ENCODE measurements around the gene CD44.
A peak's percentile ranks its signal among the peaks of the same experiment; 100 is the strongest.
"Not testable (repeated sequence)": the region's sequence is repeated elsewhere in the genome, so short reads cannot be mapped to it uniquely, and the experiment has no call there.

Gene CD44

GRCh38 chr11:35216962-35217678 is 78.1 kb downstream of the CD44 start:
- DNase-seq: no peak

DNA sequence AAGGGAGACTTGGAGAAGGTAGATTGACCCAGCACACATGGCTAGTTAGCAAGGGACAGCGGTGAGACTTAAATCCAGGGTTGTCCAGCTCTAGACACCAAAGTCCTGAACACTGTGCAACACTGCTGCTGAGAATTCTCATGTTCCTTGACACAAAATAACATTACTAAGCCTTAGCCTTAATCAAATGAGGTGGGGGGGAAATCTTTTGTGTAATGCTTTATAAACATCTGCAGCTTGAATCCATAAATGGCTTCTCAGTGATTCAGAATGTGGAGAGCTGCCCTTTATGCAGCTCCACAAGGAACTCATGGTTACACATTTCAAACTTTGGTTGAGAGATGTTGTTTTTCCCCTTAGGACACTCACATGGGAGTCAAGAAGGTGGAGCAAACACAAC is 80.0 kb downstream of the CD44 start:
- no peak for DNase-seq

GRCh38 chr11:35223371-35223796 is 84.4 kb downstream of the CD44 start:
- no peak for DNase-seq

- no peak for DNase-seq
Measured at GRCh38 chr11:35223991-35224390, 85.0 kb downstream of the CD44 start.

- DNase-seq: no peak
Measured at GRCh38 chr11:35225946-35226520, 87.1 kb downstream of the CD44 start.

GRCh38 chr11:35226756-35227155 is 87.8 kb downstream of the CD44 start:
- DNase-seq: not testable (repeated sequence)

- DNase-seq: no peak
Measured at GRCh38 chr11:35227576-35228327, 88.8 kb downstream of the CD44 start.

GRCh38 chr11:35228328-35228725 is 89.4 kb downstream of the CD44 start:
- no peak for DNase-seq

DNA sequence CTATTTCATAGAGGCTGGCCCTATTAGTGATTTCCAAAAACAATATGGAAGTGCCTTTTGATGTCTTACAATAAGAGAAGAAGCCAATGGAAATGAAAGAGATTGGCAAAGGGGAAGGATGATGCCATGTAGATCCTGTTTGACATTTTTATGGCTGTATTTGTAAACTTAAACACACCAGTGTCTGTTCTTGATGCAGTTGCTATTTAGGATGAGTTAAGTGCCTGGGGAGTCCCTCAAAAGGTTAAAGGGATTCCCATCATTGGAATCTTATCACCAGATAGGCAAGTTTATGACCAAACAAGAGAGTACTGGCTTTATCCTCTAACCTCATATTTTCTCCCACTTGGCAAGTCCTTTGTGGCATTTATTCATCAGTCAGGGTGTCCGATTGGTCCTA is 91.4 kb downstream of the CD44 start:
- DNase-seq: no peak

GRCh38 chr11:35231076-35231860 is 92.3 kb downstream of the CD44 start:
- DNase-seq: no peak

DNA sequence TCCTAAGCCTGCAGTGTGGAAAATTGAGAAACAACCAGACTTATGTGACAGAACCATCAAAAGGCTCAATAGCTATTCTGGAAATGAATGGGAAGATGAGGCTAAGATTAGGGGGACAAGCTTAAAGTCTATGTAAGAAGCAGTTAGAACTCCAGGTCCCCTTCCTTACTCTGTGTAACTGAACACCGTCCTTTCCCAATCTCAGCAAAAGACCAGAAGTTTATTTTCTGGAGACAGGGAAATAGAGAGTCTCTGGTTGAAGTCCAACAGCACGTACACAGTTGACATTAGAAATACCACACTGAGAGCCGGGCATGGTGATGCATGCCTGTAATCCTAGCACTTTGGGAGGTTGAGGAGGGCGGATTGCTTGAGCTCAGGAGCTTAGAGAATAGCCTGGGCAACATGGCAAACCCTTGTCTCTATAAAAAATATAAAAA is 93.9 kb downstream of the CD44 start:
- DNase-seq: no peak

GRCh38 chr11:35233518-35233917 is 94.5 kb downstream of the CD44 start:
- DNase-seq: no peak

DNA sequence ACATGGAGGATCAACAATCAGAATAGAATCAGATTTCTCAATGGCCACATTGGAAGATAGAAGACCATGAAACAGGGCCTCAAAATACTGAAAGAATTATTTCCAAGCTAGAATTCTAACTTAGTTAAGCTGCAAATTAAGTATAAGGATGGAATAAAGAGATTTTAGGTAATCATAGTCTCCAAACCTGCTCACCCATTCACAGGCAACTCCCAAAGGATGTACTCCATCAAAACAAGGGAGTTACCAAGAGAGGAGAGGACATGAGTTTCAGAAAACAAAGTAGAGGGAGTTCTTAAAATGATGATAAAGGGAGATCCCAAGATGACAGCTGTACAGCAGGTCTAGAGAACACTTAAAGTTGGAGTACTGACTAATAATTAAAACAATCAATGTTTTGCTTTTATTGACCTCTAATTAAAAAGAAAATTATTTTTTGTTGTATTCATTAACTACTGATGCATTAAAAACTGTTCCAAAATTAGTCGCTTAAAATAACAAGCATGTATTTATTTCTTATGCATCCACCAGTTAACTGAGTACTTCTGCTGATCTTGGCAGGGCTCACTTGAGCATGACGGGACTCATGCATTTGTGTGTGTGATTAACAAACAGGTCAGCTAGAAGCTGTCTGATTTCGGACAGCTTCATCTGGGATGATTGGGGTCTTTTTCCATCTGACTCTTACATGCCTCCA is 95.6 kb downstream of the CD44 start:
- no peak for DNase-seq

DNA sequence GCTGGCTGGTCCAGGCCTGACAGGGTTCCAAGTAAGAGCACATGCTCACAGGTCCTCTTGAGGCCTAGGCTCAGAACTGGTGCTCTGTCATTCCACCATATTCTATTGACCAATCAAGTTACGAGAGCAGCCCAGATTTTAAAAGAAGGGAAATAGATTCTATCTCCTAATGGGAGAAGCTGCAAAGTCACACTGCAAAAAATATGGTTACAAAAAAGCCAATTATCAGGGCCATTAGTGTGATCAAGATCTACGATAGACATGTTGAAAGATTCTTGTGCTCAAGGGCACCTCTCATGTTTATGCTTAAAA is 96.1 kb downstream of the CD44 start:
- DNase-seq: no peak

- DNase-seq: no peak
Measured at GRCh38 chr11:35235498-35235897, 96.5 kb downstream of the CD44 start.

- DNase-seq: no peak
Measured at GRCh38 chr11:35235936-35236666, 97.1 kb downstream of the CD44 start.

DNA sequence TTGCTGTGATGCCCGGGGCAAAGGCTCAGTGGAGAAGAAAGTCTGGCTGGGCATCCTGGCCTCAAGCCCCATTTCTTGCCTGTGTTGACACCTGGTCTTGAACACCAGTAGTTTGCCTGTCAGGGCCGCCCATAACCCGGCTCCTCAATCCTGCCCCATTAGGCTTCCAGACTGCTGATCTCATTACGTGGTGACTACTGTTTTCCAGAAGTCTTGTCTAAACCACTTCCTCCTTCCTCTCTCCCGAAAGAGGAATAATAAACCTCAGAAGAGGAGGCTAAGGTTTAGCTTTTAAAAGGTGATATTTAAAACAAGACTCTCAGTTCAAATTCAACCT is 97.7 kb downstream of the CD44 start:
- no peak for DNase-seq

GRCh38 chr11:35237351-35237750 is 98.4 kb downstream of the CD44 start:
- DNase-seq: no peak

GRCh38 chr11:35237860-35238715 is 99.1 kb downstream of the CD44 start:
- peak; percentile 21 for DNase-seq

DNA sequence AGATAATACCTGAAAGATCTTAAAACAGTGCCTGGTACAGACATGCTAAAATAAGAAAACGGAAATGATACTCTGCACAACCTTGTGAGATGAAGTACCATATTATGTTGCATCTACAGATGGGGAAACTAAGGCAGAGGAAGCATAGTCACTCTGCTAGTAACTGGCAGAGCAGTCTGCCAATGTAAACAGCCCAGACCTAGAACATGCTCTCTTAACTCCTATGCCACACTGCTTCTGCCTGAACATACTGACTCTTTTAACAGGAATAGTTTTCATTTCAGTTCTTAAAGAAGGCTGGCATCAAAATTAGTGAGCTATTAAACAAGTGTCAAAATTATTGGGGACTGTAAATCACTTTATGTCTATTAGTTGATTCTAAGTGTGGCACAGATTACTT is 99.9 kb downstream of the CD44 start:
- no peak for DNase-seq

GRCh38 chr11:35239471-35240075 is 100.6 kb downstream of the CD44 start:
- no peak for DNase-seq
